HG02623 (cell line): ENCODE data around the gene VPS13C.

ENCODE experiments used
- ATAC-seq: cut with Tn5 transposase; IDR thresholded peaks from one replicate; pipeline ENCODE4 v1.9.1; 2021; ENCODE audit warnings: moderate library complexity; ENCODE audit not compliant: unreplicated experiment

Gene VPS13C

GRCh38 chr15:62079594-62079993 lies 19.3 kb upstream of the VPS13C start:
- no peak for ATAC-seq

GRCh38 chr15:62075595-62076277 lies 15.5 kb upstream of the VPS13C start:
- no peak for ATAC-seq

GRCh38 chr15:62071711-62072308 lies 11.6 kb upstream of the VPS13C start:
- ATAC-seq: no peak

- ATAC-seq: no peak
Observed at GRCh38 chr15:62069551-62069950, 9.3 kb upstream of the VPS13C start.

GRCh38 chr15:62068810-62069167 lies 8.5 kb upstream of the VPS13C start:
- ATAC-seq: no peak

GRCh38 chr15:62068071-62068809 lies 8.0 kb upstream of the VPS13C start:
- ATAC-seq: peak; percentile 38

- ATAC-seq: peak; percentile 37
Observed at GRCh38 chr15:62067448-62068044, 7.3 kb upstream of the VPS13C start.

GRCh38 chr15:62066663-62067447 lies 6.6 kb upstream of the VPS13C start, which contains the start of gene C2CD4A:
C2CD4A (plus strand) TSS chr15:62066977; CDS start chr15:62067614, 637 bp downstream.
- no peak for ATAC-seq

- no peak for ATAC-seq
Observed at GRCh38 chr15:62063825-62064635, 3.8 kb upstream of the VPS13C start.

GRCh38 chr15:62060896-62061280 lies 641 bp upstream of the VPS13C start:
- ATAC-seq: no peak

GRCh38 chr15:62059816-62060112 lies 483 bp downstream of the VPS13C start:
- peak; percentile 69 for ATAC-seq

GRCh38 chr15:62059108-62059815 lies 985 bp downstream of the VPS13C start:
- no peak for ATAC-seq

GRCh38 chr15:62058327-62059028 lies 1.8 kb downstream of the VPS13C start:
- no peak for ATAC-seq

- ATAC-seq: no peak
Observed at GRCh38 chr15:62057341-62057980, 2.8 kb downstream of the VPS13C start.

- no peak for ATAC-seq
Observed at GRCh38 chr15:62054979-62055378, 5.3 kb downstream of the VPS13C start.

GRCh38 chr15:62053439-62054085 lies 6.7 kb downstream of the VPS13C start:
- no peak for ATAC-seq

GRCh38 chr15:62052713-62053112 lies 7.5 kb downstream of the VPS13C start:
- ATAC-seq: no peak

GRCh38 chr15:62051166-62051565 lies 9.1 kb downstream of the VPS13C start:
- ATAC-seq: no peak
